Measurements from ENCODE around the gene WRNIP1. TPM values are rescaled to one million over a fixed set of nuclear protein-coding genes. Genes with fewer than 3 reads are reported as not detected.
A peak's percentile ranks its signal among the peaks of the same experiment; 100 is the strongest.

WRNIP1 gene
- total and polyA plus RNA-seq, 7 donors: 26.5 to 73.9 (median 48.9) TPM

DNA sequence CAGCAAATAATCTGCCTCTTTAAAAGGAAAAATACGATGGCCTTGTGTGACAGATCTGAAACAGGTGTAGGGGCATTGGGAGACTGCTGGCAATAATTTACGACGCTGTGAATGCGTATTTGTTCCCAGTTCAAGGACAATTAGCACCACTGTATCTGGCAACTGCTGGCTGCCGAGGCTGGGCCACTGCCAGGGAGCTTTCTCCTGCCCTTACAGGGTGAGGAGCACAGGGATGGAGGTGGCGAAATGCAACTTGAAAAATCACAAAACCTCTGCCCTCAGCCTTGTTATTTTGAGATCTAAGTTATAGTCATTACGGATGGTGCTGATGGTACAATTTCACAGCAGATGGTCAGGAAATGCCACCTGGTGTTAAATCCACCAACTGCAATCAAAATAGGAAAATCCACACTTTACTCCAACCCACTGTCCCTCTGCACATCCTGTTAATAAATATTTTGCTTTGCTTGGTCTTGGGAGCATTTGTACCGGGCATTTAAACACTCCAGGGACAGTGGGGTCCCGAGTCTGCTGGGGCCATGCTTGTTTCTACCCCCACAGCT lies 20.9 kb upstream of the WRNIP1 start:
- Histone ChIP-seq H3K27me3 (ENCODE audit: insufficient read depth in 3 of 3, low read length in 2 of 3) (no peaks in the 10 kb centered on the region), H3K4me3 (peak overlapping the region; percentile 58), H3K4me1 (peaks cover 70% of the 10 kb centered on the region), H3K36me3 (ENCODE audit: insufficient read depth in 1 of 2, low read depth in 1 of 2) (no peaks in the 10 kb centered on the region), H3K27ac (peak overlapping the region; percentile 68), H3K9me3 (no peaks in the 10 kb centered on the region)
- intact Hi-C loops (cut with DNase I): loop anchor here (10.0 kb wide), 1 partner anchor 1139 kb away; the partner anchor contains the start of gene FOXC1 (in 2 of the 2)
- 25 to 28% (median 26%) methylated on average over 9 of the region's 9 CpGs for WGBS, 3 donors
- ATAC-seq (peak; percentile 45 to 74 (median 62)), DNase-seq (peak; percentile 48 to 95)
- TF ChIP-seq, protein P1, sequence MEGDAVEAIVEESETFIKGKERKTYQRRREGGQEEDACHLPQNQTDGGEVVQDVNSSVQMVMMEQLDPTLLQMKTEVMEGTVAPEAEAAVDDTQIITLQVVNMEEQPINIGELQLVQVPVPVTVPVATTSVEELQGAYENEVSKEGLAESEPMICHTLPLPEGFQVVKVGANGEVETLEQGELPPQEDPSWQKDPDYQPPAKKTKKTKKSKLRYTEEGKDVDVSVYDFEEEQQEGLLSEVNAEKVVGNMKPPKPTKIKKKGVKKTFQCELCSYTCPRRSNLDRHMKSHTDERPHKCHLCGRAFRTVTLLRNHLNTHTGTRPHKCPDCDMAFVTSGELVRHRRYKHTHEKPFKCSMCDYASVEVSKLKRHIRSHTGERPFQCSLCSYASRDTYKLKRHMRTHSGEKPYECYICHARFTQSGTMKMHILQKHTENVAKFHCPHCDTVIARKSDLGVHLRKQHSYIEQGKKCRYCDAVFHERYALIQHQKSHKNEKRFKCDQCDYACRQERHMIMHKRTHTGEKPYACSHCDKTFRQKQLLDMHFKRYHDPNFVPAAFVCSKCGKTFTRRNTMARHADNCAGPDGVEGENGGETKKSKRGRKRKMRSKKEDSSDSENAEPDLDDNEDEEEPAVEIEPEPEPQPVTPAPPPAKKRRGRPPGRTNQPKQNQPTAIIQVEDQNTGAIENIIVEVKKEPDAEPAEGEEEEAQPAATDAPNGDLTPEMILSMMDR (IDR thresholded peaks at IDR 0.05): peak; percentile 32

DNA sequence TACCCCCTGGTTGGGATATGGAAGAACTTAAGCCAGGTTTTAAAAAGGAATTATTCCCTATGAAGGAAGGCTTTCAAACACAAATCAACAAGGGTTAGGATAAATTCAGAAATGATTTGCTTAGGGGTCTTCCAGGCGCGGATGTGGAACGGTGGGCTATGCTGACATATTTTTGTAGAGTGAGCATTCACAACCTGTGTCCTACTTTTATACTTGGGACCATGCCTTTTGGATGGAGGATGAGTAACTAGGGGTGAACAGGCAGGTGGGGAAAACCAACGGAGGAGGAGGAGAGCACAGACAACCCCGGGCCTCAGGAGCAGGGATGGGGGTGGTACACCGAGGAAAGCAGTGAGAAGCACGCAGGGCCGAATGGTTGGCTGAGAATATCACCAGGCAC lies 20.4 kb upstream of the WRNIP1 start:
- no peaks in the 10 kb centered on the region for H3K36me3 ChIP-seq (ENCODE audit: insufficient read depth in 1 of 2, low read depth in 1 of 2)
- ATAC-seq (no peak), DNase-seq (no peak)
- peaks cover 67% of the 10 kb centered on the region for H3K4me1 ChIP-seq
- TF ChIP-seq, protein P1 (IDR thresholded peaks at IDR 0.05): no peak
- peak overlapping the region; percentile 58 for H3K4me3 ChIP-seq
- H3K27ac ChIP-seq: peak overlapping the region; percentile 68
- no peaks in the 10 kb centered on the region for H3K9me3 ChIP-seq
- H3K27me3 ChIP-seq (ENCODE audit: insufficient read depth in 3 of 3, low read length in 2 of 3): no peaks in the 10 kb centered on the region
- intact Hi-C loops (cut with DNase I): loop anchor here (10.0 kb wide), 1 partner anchor 1140 kb away; the partner anchor contains the start of gene FOXC1 (in 2 of the 2)
- WGBS, 3 donors: 46 to 70% (median 50%) methylated on average over 8 of the region's 8 CpGs

DNA sequence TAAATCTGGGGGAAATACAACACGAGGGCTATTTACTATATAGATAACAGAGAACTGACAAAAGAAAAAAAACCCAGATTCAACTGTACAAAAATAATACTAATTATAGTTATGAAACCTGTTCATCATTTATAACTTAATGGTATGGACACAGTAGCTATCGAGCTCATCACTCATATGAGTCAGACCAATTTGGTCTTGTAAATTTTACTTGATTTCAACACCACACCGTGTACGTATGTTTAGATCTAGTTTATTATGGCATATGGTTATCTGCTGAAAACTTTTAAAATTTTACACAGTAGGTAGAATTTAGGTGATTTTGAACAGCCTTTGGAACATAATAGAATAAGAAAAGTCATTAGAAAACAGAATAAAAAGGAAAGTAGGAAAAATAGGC lies 19.9 kb upstream of the WRNIP1 start:
- Histone ChIP-seq H3K4me1 (peaks cover 62% of the 10 kb centered on the region), H3K4me3 (peak overlapping the region; percentile 58), H3K9me3 (no peaks in the 10 kb centered on the region), H3K27ac (peak overlapping the region; percentile 68), H3K36me3 (ENCODE audit: insufficient read depth in 1 of 2, low read depth in 1 of 2) (no peaks in the 10 kb centered on the region), H3K27me3 (ENCODE audit: insufficient read depth in 3 of 3, low read length in 2 of 3) (no peaks in the 10 kb centered on the region)
- TF ChIP-seq, protein P1 (IDR thresholded peaks at IDR 0.05): no peak
- 40 to 81% (median 41%) methylated on average over 4 of the region's 4 CpGs for WGBS, 3 donors
- intact Hi-C loops (cut with DNase I): loop anchor here (10.0 kb wide), 1 partner anchor 1140 kb away; the partner anchor contains the start of gene FOXC1 (in 2 of the 2)
- DNase-seq (no peak), ATAC-seq (no peak)

DNA sequence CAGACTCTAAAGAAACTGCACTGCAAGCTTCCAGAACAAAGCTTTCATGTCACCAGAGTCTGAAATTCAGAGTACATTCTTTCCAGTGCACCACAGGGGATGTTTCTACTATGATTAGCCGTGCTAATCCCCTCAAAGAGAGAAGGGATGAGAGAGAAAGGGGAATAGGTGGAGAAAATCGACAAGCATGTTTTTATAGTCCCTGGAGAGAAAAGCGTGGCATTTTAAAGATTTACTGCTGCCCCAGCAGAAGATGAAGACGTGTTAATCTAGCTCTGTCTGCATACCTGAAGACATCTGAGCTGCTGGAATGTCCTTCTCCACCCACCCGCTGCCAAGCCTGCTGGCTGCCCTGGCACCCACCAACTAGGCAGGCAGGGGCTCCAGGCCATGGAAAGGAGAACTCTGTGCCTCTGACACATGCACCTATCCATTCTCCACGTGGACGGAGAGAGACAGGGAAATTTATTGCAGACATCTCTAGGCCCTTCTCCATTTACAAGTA lies 18.6 kb upstream of the WRNIP1 start:
- H3K36me3 ChIP-seq (ENCODE audit: insufficient read depth in 1 of 2, low read depth in 1 of 2): no peaks in the 10 kb centered on the region
- intact Hi-C loops (cut with DNase I): loop anchor here (10.0 kb wide), 1 partner anchor 1142 kb away; the partner anchor contains the start of gene FOXC1 (in 2 of the 2)
- DNase-seq: peak; percentile 56 to 93
- peaks cover 53% of the 10 kb centered on the region for H3K4me1 ChIP-seq
- no peaks in the 10 kb centered on the region for H3K9me3 ChIP-seq
- WGBS, 3 donors: 22 to 37% (median 23%) methylated on average over 7 of the region's 7 CpGs
- peak overlapping the region; percentile 68 for H3K27ac ChIP-seq
- H3K27me3 ChIP-seq (ENCODE audit: insufficient read depth in 3 of 3, low read length in 2 of 3): no peaks in the 10 kb centered on the region
- no peak overlapping the region for H3K4me3 ChIP-seq
- TF ChIP-seq, protein P1 (IDR thresholded peaks at IDR 0.05): no peak
- peak; percentile 78 to 95 (median 86) for ATAC-seq
